Measurements from ENCODE around the gene MRPL2.
A peak's percentile ranks its signal among the peaks of the same experiment; 100 is the strongest.
"Not testable (repeated sequence)": the region's sequence is repeated elsewhere in the genome, so short reads cannot be mapped to it uniquely, and the experiment has no call there.

The MRPL2 gene

DNA sequence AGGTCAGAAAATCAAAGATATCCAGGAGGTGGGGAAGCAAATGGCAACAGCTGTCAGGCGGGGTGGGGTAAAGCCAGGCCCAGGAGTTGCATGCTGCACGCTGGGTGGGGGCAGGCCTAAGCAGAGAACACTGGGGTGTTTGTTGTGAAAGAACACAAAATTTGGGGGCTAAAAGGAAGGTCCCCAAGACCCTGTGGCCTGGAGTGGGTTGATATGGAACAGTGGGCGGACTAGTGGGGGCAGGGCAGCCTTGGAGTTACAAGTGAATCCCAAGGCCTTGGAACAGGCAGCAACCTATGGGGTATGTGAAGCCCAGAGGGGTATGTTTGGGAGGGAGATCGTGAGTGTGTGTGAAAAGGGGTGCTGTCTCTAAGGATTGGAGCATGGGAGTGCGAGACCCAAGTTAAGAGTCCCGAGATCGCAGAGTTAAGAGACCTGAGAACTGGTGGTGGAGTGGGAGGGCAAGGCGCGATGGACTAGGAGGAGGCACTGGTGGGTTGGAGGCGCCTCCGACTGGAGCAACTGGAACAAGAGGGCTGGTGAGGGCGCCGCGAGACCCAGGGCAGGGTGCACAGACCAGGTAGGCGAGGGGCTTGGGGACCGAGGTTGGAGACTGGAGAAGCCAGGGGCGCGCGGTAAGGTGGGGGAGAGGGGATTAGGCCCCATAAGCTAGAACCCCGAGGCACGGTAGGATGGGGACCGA, 6.2 kb downstream of the MRPL2 start:
- no peak for DNase-seq (ENCODE audit: low read depth)

GRCh38 chr6:43052225-43052841, 6.9 kb downstream of the MRPL2 start:
- no peak for DNase-seq (ENCODE audit: low read depth)

DNA sequence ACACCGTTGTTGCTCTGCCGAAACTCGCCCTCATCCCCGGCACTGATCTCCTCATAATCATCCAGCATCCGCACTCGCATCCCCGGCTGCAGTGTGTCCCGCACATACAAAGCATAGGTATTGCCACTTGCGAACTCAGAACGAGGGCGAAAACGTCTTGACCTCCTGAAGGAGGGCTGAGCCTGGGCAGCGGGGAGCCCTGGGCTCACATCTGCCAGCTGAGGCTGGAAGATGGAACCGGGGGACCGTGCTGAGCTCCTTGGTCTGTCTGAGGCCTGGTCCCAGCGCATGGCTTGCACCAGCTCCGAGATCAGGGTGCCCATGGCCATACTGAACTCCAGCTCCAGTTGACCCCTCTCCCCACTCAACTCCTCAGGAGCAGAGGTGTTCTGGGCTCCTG, 8.3 kb downstream of the MRPL2 start:
- DNase-seq (ENCODE audit: low read depth): no peak

- no peak for DNase-seq (ENCODE audit: low read depth)
These were observed 11.2 kb downstream of the MRPL2 start for GRCh38 chr6:43047998-43048397.

- no peak for DNase-seq (ENCODE audit: low read depth)
These were observed 13.8 kb downstream of the MRPL2 start for GRCh38 chr6:43045371-43045930.

- DNase-seq (ENCODE audit: low read depth): no peak
These were observed 15.9 kb downstream of the MRPL2 start for GRCh38 chr6:43043310-43043709.

DNA sequence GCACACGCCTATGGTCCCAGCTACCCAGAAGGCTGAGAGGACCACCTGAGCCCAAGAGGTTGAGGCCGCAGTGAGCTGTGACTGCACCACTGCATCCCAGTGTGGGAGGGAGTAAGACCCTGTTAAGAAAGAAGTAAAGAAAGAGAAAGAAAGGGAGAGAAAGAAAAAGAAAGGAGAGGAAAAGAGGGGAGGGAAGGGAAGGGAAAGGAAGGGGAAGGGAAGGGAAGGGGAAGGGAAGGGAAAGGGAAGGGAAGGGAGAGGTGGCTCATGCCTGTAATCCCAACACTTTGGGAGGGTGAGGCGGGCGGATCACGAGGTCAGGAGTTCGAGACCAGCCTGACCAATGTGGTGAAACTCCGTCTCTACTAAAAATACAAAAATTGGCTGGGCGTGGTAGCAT, 17.8 kb downstream of the MRPL2 start:
- DNase-seq (ENCODE audit: low read depth): not testable (repeated sequence)

- DNase-seq (ENCODE audit: low read depth): no peak
These were observed 18.5 kb downstream of the MRPL2 start for GRCh38 chr6:43040542-43041257.

DNA sequence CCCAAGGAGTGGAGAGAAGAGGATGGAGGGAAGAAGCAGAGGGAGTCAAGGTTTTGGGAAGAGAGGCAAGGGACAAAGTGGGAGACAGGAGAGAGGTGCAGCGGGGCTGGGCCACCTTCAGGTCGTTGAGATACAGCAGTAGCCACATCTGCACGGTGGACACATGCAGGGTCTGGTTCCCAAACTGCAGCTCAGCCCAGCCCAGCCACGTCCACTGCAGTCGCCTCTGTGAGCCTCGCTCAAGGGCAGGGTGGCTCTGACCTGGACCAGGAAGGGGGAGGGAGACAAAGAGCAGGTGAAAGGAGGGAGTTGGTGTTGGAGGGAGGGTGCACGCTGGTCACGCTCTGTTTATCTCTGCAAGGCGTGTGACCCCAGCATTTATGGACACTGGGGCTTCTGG, 20.5 kb downstream of the MRPL2 start:
- DNase-seq (ENCODE audit: low read depth): no peak

DNA sequence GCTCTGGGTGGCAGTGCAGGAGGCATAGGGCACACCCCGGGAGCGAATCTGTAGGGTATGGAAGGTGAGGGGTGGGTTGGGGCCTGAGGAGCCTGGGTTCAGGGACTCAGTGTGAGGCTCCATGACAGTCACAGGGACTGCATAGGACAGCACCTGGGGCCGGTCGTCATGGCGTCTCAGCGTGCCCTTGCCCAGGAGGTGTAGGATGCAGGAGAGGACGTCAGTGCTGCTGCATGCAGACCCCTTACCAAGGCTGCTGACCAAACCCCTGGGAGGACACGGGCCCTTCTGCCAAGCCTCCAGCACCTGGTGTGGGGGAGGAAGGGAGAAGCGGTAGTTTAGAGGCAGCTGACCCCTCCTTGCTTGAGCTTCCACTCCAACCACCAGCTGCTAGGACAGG, 21.5 kb downstream of the MRPL2 start:
- DNase-seq (ENCODE audit: low read depth): no peak

GRCh38 chr6:43037197-43037596, 22.0 kb downstream of the MRPL2 start:
- no peak for DNase-seq (ENCODE audit: low read depth)

- DNase-seq (ENCODE audit: low read depth): no peak
These were observed 22.5 kb downstream of the MRPL2 start for GRCh38 chr6:43036712-43037111.

DNA sequence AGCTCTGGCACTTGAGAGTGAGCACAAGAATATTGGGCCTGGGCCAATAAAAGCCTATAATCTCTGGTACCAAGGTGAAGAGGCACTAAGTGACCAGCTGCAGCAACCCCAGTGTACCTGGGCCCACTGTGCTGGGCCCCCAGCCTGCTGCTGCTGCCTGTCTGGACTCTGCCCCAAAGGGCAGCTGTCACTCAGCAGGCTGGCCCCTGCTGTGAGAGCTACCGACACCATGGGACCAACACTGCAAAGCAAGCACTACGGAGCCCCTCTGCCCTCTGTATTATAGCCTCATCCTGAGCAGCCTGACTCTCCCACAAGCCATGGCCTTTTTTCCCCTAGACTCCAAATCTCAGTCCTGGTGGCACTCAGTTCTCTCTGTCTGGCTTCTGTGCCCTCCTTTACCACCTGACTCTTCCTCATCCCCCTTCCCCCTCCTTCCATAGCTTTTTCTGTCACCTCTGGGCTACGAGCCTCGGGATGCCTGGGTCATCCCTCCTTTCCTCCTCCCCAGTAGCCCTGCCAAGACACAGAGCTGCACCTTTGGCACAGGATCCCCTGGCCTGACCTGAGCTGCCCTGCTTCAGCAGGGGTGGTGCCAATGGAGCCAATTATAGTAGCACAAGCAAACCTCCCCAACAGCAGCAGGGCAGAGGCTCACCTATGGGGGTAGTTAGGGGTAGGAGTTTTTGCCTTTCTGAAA, 23.6 kb downstream of the MRPL2 start:
- no peak for DNase-seq (ENCODE audit: low read depth)

GRCh38 chr6:43034190-43034525, 25.1 kb downstream of the MRPL2 start:
- DNase-seq (ENCODE audit: low read depth): no peak

GRCh38 chr6:43033496-43034189, 25.6 kb downstream of the MRPL2 start:
- no peak for DNase-seq (ENCODE audit: low read depth)

GRCh38 chr6:43032326-43032725, 26.9 kb downstream of the MRPL2 start:
- no peak for DNase-seq (ENCODE audit: low read depth)

- DNase-seq (ENCODE audit: low read depth): no peak
These were observed 30.1 kb downstream of the MRPL2 start for GRCh38 chr6:43029120-43029519.

DNA sequence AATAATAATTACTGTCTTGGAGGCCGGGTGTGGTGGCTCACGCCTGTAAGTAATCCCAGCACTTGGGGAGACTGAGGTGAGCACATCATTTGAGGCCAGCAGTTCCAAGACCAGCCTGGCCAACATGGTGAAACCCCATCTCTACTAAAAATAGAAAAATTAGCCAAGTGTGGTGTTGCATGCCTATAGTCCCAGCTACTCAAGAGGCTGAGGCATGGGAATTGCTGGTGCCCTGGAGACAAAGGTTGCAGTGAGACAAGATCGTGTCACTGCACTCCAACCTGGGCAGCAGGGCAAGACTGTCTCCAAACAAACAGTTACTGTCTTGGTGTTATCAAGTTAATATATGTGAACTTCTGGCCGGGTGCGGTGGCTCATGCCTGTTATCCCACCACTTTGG, 32.9 kb downstream of the MRPL2 start:
- DNase-seq (ENCODE audit: low read depth): no peak

- DNase-seq (ENCODE audit: low read depth): no peak
These were observed 34.8 kb downstream of the MRPL2 start for GRCh38 chr6:43024436-43024835.

DNA sequence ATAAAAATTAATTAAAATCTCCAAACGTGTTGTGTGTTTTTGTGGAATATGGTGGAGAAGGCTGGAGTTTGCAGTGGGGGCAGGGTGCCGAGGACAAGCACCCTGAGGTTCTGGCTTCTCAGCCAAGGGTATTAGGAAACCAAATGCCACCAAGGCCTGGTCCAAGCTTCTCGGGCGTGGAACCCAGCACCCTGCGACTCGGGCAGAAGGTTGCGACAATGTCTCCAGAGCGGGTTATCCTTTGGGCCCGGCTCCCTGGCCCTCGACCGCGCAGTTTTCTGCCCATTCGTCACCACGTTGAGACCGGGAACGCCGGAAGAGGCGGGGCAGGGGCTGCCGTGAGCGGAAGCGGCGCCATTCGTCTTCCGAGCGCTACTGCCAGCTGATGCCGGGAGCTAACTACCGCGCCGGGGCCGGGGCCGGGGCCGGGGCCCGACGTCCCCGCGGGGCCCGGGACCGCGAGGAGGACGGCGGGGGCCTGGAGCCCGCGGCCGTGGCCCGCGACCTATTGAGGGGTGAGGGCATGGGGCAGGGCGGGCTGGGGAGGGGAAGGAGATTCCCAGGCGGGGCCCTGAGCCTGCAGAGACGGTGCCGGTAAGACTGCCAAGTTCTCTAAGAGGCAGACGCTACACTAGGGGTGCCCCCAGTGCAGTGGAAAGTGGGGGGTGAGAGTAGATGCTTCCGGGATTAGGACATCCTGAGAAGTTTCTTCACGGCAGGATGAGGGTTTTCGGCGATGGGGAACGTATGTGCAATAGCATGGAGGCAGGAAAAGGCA, 37.8 kb downstream of the MRPL2 start, which contains the start of gene RRP36:
TSS of gene RRP36 (plus strand) at position 354 of the 778 bp plus-strand sequence. CDS start at position 386, 32 bp downstream.
- DNase-seq (ENCODE audit: low read depth): peak; percentile 60

DNA sequence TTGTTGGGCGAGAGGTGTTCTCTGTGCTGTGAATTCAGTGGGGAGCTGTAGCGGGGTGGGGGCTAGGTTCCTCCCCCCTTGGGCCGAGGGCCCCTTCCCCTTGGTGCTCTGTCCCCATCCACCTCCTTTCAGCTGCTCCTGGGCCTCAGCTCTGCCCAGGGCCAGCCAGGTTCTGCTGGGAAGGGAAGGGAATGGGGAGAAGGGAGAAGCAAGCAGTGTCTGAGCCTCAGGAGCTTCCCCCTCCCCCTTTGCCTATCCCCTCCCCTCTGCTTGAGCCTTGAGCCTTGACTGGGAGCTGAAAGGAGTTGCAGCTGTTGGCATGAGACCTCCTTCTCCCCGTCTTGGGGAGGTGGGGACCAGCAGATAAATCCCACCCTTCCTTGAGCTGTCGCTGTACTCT, 38.4 kb downstream of the MRPL2 start:
- DNase-seq (ENCODE audit: low read depth): no peak
